ENCODE measurements around the gene CCDC87.
"Not testable (repeated sequence)": the region's sequence is repeated elsewhere in the genome, so short reads cannot be mapped to it uniquely, and the experiment has no call there.

DNA sequence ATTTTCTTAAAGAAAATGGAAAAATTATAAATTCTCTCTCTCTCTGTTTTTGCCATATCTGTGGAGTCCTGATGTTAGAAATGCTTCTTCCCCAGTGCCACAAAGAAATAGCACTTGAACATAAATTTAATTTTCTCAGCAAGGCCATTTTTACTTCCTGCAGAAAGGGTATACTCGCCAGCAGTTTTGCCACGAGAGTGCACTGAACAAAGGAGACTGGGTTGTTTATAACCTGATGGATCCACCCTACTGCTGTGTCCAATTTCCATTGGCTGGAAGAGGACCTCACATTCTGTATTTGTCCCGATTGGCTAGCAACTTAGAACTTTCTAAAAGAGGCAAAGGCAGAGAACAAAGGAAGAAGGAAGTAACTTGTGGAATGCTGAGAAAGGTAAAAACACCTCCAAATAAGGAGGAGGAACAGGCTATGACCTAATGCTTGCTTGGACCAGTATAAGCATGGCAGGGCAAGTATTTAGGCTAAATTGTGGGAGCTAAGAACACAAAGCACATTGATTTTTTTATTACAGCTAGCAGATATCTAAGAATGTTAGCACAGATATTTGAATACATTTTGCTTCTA lies 10.2 kb downstream of the CCDC87 start:
- TF ChIP-seq, protein P1, sequence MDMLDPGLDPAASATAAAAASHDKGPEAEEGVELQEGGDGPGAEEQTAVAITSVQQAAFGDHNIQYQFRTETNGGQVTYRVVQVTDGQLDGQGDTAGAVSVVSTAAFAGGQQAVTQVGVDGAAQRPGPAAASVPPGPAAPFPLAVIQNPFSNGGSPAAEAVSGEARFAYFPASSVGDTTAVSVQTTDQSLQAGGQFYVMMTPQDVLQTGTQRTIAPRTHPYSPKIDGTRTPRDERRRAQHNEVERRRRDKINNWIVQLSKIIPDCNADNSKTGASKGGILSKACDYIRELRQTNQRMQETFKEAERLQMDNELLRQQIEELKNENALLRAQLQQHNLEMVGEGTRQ (IDR thresholded peaks at IDR 0.05; ENCODE audit: low read length): not testable (repeated sequence)
- not testable (repeated sequence) for TF ChIP-seq NANOG (IDR thresholded peaks at IDR 0.05; ENCODE audit: insufficient read depth, low read depth, low read length, poor library complexity, severe bottlenecking); SIN3A (conservative IDR thresholded peaks at IDR 0.05 in 1 of 2, IDR thresholded peaks at IDR 0.05 in 1 of 2; ENCODE audit: low read depth in 1 of 2, low read length in 2 of 2); SP2 (IDR thresholded peaks at IDR 0.05; ENCODE audit: low read length)
- TF ChIP-seq, protein P2, sequence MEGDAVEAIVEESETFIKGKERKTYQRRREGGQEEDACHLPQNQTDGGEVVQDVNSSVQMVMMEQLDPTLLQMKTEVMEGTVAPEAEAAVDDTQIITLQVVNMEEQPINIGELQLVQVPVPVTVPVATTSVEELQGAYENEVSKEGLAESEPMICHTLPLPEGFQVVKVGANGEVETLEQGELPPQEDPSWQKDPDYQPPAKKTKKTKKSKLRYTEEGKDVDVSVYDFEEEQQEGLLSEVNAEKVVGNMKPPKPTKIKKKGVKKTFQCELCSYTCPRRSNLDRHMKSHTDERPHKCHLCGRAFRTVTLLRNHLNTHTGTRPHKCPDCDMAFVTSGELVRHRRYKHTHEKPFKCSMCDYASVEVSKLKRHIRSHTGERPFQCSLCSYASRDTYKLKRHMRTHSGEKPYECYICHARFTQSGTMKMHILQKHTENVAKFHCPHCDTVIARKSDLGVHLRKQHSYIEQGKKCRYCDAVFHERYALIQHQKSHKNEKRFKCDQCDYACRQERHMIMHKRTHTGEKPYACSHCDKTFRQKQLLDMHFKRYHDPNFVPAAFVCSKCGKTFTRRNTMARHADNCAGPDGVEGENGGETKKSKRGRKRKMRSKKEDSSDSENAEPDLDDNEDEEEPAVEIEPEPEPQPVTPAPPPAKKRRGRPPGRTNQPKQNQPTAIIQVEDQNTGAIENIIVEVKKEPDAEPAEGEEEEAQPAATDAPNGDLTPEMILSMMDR (IDR thresholded peaks at IDR 0.05; ENCODE audit: control extremely low read depth in 1 of 3, insufficient read depth in 1 of 3, low read depth in 1 of 3, low read length in 3 of 3): not testable (repeated sequence)
- peak; percentile 68 to 75 for TF ChIP-seq POLR2A (IDR thresholded peaks at IDR 0.05; ENCODE audit: control extremely low read depth in 1 of 2, low read depth in 2 of 2, low read length in 2 of 2)
